Measurements from ENCODE around the gene LTBP1.

- TF ChIP-seq CTCF (conservative IDR thresholded peaks at IDR 0.05; ENCODE audit: low read depth, low read length) (no peak), EZH2 (IDR thresholded peaks at IDR 0.05; ENCODE audit: borderline replicate concordance, low read depth, low read length, poor library complexity, severe bottlenecking) (no peak)
Measured at GRCh38 chr2:33321236-33321771, 374.6 kb downstream of the LTBP1 start.
